Gastrocnemius medialis (tissue), 4 donors: ENCODE data around the gene SH3BP4.

Experiments used
- CTCF ChIP-seq, 5 experiments: fragments of 450-650 bp in 3 of 5; fragments of 200-600 bp in 2 of 5; sonication (generic) in 2 of 5; IDR thresholded peaks in 4 of 5; conservative IDR thresholded peaks in 1 of 5; 1 replicate in 4 of 5; 2 replicates in 1 of 5; pipeline ENCODE4 v1.5.1; 2016 to 2019; ENCODE audit warnings: antibody characterized with exemption in 5 of 5, mild to moderate bottlenecking in 3 of 5, moderate library complexity in 3 of 5
- POLR2A ChIP-seq, 2 donors: fragments of 450-650 bp; IDR thresholded peaks; one replicate each; pipeline ENCODE4 v1.6.1; 2017; ENCODE audit warnings: antibody characterized with exemption in 2 of 2, mild to moderate bottlenecking in 2 of 2, moderate library complexity in 2 of 2

- TF ChIP-seq CTCF (IDR thresholded peaks at IDR 0.05 in 4 of 5, conservative IDR thresholded peaks at IDR 0.05 in 1 of 5) (no peak), POLR2A (IDR thresholded peaks at IDR 0.05) (no peak)
Observed at GRCh38 chr2:234991793-234992192, 40.0 kb downstream of the SH3BP4 start.
